ENCODE data around the gene RAC3. TPM values are rescaled to one million over a fixed set of nuclear protein-coding genes. Genes with fewer than 3 reads are reported as not detected.

Gene RAC3
- total RNA-seq, 1 donor from 2014 or later: 41.3 TPM

GRCh38 chr17:82039695-82040299 is 8.3 kb downstream of the RAC3 start:
- Histone ChIP-seq H2AFZ (ENCODE audit: low read depth, low read length) (no peak overlapping the region), H3K27me3 (ENCODE audit: insufficient read depth, low read length) (no peaks in the 10 kb centered on the region), H3K79me2 (ENCODE audit: insufficient read depth, low read length) (peaks cover 10% of the 10 kb centered on the region), H3K9me3 (ENCODE audit: insufficient read depth, low read depth, low read length) (no peaks in the 10 kb centered on the region), H3K9ac (ENCODE audit: low read length) (no peak overlapping the region), H3K36me3 (ENCODE audit: insufficient read depth, low read length) (no peaks in the 10 kb centered on the region), H3K4me1 (ENCODE audit: insufficient read depth, low read length) (peaks cover 8% of the 10 kb centered on the region), H3K4me3 (ENCODE audit: insufficient read depth, low read depth, low read length) (no peak overlapping the region), H4K20me1 (ENCODE audit: insufficient read depth, low read length) (peaks cover 3% of the 10 kb centered on the region), H3K4me2 (ENCODE audit: low read length) (no peak overlapping the region), H3K27ac (ENCODE audit: low read depth, low read length) (no peak overlapping the region)
- Mint-ChIP-seq H3K36me3 (ENCODE audit: low read depth, unreplicated experiment) (peaks cover 7% of the 10 kb centered on the region), H3K27ac (ENCODE audit: unreplicated experiment) (peak overlapping the region; percentile 44), H3K4me1 (ENCODE audit: low read depth, unreplicated experiment) (peaks cover 2% of the 10 kb centered on the region), H3K9me3 (ENCODE audit: unreplicated experiment) (peaks cover 2% of the 10 kb centered on the region), H3K27me3 (ENCODE audit: low read depth, unreplicated experiment) (peaks cover 2% of the 10 kb centered on the region), H3K4me3 (ENCODE audit: unreplicated experiment) (no peak overlapping the region)
- TF ChIP-seq, protein P1, sequence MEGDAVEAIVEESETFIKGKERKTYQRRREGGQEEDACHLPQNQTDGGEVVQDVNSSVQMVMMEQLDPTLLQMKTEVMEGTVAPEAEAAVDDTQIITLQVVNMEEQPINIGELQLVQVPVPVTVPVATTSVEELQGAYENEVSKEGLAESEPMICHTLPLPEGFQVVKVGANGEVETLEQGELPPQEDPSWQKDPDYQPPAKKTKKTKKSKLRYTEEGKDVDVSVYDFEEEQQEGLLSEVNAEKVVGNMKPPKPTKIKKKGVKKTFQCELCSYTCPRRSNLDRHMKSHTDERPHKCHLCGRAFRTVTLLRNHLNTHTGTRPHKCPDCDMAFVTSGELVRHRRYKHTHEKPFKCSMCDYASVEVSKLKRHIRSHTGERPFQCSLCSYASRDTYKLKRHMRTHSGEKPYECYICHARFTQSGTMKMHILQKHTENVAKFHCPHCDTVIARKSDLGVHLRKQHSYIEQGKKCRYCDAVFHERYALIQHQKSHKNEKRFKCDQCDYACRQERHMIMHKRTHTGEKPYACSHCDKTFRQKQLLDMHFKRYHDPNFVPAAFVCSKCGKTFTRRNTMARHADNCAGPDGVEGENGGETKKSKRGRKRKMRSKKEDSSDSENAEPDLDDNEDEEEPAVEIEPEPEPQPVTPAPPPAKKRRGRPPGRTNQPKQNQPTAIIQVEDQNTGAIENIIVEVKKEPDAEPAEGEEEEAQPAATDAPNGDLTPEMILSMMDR (IDR thresholded peaks at IDR 0.05; ENCODE audit: insufficient read depth, low read depth, low read length): no peak
- no peak for TF ChIP-seq EZH2 (IDR thresholded peaks at IDR 0.05; ENCODE audit: insufficient read depth, low read length)
- DNase-seq (ENCODE audit: low read depth): no peak
- FAIRE-seq: no peak

DNA sequence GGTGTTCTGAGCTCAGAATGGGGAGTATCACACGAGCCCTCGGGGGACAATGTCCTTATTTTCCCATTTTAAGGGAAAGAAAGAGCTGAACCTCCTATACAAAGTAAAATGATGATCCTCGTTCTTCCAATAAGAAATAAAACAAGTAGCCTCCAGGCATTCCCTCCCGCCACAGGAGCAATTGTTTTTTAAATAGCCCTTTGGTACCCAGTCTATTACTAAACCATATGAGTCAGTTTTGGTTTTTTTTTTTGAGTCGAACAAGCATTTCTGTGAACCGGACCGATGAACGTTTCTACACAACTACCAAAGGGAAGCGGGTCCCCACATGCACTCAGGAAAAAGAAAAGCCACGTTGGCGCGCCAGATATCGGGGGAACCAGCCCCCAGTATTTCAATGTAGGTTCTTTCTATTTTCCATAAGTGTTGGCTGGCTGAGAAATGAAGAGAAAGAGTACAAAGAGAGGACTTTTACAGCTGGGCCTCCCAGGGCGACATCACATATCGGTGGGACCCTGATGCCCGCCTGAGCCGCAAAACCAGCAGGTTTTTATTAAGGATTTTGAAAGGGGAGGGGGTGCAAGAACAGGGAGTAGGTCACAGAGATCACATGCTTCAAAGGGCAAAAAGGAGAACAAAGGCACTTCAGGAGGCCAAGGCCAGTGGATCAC is 9.8 kb downstream of the RAC3 start:
- peaks cover 2% of the 10 kb centered on the region for H3K4me1 Mint-ChIP-seq (ENCODE audit: low read depth, unreplicated experiment)
- H3K4me3 Mint-ChIP-seq (ENCODE audit: unreplicated experiment): no peak overlapping the region
- no peak overlapping the region for H3K4me2 ChIP-seq (ENCODE audit: low read length)

More for the DNA sequence above, 9.8 kb downstream of the RAC3 start:
- H2AFZ ChIP-seq (ENCODE audit: low read depth, low read length): no peak overlapping the region
- H3K4me3 ChIP-seq (ENCODE audit: insufficient read depth, low read depth, low read length): no peak overlapping the region
- Mint-ChIP-seq H3K9me3 (ENCODE audit: unreplicated experiment) (peaks cover 2% of the 10 kb centered on the region), H3K27me3 (ENCODE audit: low read depth, unreplicated experiment) (peaks cover 2% of the 10 kb centered on the region), H3K27ac (ENCODE audit: unreplicated experiment) (no peak overlapping the region), H3K36me3 (ENCODE audit: low read depth, unreplicated experiment) (no peaks in the 10 kb centered on the region)
- H4K20me1 ChIP-seq (ENCODE audit: insufficient read depth, low read length): peaks cover 3% of the 10 kb centered on the region
- peaks cover 5% of the 10 kb centered on the region for H3K4me1 ChIP-seq (ENCODE audit: insufficient read depth, low read length)
- no peak overlapping the region for H3K27ac ChIP-seq (ENCODE audit: low read depth, low read length)
- FAIRE-seq (no peak), DNase-seq (ENCODE audit: low read depth) (no peak)
- TF ChIP-seq EZH2 (IDR thresholded peaks at IDR 0.05; ENCODE audit: insufficient read depth, low read length): no peak
- TF ChIP-seq, protein P1 (IDR thresholded peaks at IDR 0.05; ENCODE audit: insufficient read depth, low read depth, low read length): no peak
- H3K9ac ChIP-seq (ENCODE audit: low read length): no peak overlapping the region
- H3K27me3 ChIP-seq (ENCODE audit: insufficient read depth, low read length): no peaks in the 10 kb centered on the region
- H3K9me3 ChIP-seq (ENCODE audit: insufficient read depth, low read depth, low read length): no peaks in the 10 kb centered on the region
- H3K79me2 ChIP-seq (ENCODE audit: insufficient read depth, low read length): peaks cover 6% of the 10 kb centered on the region
- no peaks in the 10 kb centered on the region for H3K36me3 ChIP-seq (ENCODE audit: insufficient read depth, low read length)

All from astrocyte (in vitro differentiated cells and primary cell).